Stimulated activated CD8-positive, alpha-beta memory T cell treated with anti-CD3 and anti-CD28 coated beads, Interleukin-15, amount 100 ng/mL, for 48 hours (primary cell): ENCODE data around the gene ELFN1.

Source experiments
- DNase-seq, 2 donors: peaks; one replicate each; pipeline ENCODE4 v3.0.0-alpha.2; 2020; ENCODE audit warnings: low read depth in 2 of 2

Gene ELFN1

DNA sequence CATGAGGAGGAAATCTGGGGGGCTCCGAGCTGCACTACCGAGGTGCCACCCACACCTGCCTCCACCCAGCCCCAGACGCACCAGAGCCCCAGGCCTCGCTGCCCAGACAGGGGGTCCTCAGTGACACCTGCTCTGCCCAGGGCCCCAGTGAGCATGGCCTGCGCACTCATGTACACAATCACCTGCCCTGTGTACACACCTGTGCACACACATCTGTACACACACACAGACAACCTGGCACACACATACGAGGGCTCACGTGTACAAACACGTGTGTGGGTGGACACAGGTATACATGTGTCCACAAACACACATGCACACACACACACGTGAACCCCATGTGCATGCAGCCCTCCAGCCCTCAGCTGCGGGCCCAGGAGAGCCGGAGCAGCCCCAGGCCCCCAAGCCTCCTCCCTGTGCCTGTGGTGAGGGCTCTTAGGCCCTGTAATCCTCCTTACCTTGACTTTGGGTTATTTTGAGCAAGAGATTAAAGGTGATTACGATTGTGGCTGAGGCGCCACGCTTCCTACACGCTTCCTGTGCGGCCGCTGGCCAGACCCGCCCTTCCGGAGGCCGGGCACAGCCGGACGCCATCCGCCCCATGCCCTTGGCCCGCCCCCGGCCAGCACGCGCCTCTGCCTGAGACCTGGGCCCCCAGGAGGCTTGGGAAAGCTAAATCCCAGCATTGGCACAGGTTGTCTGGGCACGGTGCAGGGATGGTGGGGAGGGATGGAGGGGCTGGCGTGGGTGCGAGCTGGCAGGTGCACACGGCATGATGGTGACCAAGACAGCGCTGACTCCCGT, 71.9 kb downstream of the ELFN1 start:
- no peak for DNase-seq

DNA sequence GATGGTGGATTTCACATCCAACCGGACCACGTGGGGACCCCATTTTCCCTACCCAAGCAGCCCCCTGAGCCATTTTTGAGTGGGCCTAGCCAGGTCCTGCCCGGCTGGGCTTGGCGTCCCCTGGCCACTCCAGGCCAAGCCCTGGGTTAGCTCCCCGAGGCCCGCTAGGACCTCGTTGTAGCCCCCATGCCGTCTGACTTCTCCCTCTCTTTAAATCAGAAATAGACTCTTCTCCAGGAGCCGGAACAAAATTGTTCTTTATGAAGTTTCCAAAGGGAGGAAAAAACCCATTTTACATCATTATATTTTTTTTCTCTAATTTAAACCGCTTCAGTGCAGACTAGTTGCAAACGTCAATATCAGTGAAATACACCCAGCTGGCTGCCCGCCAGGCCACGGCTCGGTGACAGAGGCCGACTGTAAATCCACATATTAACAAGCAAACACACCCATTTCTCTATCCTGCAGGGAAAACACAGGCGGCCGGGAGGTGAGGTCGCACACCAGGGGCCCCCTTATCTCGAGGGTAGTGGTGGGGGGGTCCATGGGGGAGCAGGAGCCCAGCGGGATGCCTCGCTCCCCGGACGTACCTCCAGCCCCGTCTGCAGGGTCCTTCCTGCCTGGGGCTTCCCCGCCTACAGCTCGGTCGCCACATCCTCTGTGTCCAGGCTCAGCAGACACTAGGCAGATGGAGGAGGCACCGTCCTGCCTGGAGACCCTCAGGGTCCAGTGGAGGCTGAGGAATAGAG, 72.7 kb downstream of the ELFN1 start:
- DNase-seq = no peak

DNA sequence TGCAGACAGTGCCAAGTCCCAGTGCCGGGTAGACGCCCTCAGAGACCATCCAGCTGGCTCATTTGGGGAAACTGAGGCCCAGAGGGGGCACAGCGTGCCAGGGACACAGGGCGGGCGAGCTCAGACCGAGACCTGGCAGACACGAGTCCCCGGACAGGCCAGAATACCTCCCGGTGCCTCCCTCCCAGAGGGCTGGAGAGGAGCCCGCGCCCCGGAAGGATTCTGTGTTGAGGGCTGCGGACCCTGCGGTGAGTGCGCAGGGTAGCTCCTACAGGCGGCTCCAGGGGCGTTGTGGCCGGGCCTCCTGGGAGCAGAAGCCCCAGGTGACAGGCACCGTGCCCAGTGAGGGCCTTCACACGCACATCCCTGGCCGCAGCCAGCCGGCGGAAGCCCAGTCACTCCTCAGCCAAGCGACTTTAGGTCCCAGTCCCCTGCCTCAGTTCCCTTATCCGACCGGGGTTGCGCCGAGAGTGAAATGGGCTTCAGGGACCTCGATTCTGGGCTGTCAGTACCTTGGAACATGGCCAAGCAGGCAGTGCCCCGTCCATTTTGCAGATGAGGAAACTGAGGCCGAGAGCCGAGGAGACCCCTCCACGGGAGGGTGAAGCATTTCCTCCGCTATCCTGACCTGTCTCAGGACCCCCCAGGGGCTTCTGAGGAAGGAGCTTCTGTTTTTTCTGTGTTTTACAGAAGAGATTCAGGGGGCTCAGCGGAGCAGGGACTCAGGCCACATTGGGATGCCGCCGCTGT, 73.6 kb downstream of the ELFN1 start:
- DNase-seq = no peak

DNA sequence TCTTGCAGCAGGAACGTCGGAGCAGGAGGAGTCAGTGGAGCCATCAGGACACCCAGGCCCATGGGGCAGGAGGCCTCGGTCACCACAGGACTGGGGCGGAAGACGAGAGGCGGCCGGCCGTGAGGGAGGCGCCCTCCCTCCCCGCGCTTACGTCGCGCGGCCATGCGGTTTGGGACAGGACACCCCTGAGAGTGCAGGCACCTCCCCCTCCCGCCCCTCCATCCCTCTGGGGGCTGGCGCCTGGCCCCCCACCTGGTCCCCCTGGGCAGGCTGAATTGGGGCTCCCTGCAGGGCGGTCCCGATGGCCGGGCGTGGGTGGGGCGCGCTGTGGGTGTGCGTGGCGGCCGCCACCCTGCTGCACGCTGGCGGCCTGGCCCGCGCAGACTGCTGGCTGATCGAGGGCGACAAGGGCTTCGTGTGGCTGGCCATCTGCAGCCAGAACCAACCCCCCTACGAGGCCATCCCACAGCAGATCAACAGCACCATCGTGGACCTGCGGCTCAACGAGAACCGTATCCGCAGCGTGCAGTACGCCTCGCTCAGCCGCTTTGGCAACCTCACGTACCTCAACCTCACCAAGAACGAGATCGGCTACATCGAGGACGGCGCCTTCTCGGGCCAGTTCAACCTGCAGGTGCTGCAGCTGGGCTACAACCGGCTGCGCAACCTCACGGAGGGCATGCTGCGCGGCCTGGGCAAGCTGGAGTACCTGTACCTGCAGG, 74.4 kb downstream of the ELFN1 start:
- DNase-seq = no peak

DNA sequence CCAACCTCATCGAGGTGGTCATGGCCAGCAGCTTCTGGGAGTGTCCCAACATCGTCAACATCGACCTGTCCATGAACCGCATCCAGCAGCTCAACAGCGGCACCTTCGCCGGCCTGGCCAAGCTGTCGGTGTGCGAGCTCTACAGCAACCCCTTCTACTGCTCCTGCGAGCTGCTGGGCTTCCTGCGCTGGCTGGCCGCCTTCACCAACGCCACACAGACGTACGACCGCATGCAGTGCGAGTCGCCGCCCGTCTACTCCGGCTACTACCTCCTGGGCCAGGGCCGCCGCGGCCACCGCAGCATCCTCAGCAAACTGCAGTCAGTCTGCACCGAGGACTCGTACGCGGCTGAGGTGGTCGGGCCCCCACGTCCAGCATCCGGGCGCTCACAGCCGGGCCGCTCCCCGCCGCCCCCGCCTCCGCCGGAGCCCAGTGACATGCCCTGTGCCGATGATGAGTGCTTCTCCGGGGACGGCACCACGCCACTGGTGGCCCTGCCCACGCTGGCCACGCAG, 75.0 kb downstream of the ELFN1 start:
- no peak for DNase-seq

DNA sequence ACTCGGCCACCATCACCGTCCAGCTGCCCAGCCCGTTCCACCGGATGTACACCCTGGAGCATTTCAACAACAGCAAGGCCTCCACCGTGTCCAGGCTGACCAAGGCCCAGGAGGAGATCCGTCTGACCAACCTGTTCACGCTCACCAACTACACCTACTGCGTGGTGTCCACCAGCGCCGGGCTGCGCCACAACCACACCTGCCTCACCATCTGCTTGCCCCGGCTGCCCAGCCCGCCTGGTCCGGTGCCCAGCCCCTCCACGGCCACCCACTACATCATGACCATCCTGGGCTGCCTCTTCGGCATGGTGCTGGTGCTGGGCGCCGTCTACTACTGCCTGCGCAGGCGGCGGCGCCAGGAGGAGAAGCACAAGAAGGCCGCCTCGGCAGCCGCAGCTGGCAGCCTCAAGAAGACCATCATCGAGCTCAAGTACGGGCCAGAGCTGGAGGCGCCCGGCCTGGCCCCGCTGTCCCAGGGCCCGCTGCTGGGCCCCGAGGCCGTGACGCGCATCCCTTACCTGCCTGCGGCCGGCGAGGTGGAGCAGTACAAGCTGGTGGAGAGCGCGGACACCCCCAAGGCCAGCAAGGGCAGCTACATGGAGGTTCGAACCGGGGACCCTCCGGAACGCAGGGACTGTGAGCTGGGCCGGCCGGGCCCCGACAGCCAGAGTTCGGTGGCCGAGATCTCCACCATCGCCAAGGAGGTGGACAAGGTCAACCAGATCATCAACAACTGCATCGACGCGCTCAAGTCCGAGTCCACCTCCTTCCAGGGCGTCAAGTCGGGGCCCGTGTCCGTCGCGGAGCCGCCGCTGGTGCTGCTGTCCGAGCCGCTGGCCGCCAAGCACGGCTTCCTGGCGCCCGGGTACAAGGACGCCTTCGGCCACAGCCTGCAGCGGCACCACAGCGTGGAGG, 75.8 kb downstream of the ELFN1 start:
- DNase-seq = no peak

DNA sequence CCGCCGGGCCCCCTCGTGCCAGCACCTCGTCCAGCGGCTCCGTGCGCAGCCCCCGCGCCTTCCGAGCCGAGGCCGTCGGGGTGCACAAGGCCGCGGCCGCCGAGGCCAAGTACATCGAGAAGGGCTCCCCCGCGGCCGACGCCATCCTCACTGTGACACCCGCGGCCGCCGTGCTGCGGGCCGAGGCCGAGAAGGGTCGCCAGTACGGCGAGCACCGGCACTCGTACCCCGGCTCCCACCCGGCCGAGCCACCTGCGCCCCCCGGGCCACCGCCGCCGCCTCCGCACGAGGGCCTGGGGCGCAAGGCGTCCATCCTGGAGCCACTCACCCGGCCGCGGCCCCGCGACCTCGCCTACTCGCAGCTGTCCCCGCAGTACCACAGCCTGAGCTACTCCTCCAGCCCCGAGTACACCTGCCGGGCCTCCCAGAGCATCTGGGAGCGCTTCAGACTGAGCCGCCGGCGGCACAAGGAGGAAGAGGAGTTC, 76.5 kb downstream of the ELFN1 start:
- DNase-seq = no peak

DNA sequence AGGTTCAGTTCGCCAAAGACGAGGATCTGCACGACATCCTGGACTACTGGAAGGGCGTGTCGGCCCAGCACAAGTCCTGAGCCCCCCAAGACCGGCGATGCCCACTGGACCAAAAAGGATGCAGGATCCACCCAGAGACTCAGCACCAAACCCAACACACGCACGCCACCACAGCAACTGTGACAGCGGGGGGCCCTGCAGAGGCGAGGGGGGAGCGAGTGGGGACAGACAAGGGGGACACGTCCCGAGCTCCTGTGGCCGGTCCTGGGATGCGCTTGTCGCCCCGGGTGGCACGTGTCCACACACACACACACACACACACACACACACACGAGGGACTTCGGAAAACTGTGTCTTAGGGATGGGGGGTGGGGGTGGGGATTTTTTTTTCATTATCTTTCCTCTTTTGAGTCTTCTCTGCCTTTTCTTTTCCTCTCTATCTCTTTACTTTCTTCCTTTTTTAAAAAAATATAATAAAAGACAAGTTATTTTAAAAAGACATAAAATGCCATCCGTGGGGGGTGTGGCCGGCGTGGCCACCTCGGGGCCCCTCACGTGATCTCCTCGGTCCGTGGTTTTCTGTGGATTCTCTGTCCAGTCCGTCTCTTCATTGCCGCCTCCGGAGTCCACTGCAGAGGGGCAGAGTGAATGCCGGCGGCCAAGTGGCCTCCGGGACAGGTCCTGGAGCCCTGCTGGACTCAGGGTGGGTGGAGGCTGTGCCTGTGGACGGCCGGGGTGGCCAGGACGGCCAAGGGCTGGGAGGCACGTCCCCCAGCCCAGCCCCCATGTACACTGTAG, 77.1 kb downstream of the ELFN1 start:
- DNase-seq = no peak

DNA sequence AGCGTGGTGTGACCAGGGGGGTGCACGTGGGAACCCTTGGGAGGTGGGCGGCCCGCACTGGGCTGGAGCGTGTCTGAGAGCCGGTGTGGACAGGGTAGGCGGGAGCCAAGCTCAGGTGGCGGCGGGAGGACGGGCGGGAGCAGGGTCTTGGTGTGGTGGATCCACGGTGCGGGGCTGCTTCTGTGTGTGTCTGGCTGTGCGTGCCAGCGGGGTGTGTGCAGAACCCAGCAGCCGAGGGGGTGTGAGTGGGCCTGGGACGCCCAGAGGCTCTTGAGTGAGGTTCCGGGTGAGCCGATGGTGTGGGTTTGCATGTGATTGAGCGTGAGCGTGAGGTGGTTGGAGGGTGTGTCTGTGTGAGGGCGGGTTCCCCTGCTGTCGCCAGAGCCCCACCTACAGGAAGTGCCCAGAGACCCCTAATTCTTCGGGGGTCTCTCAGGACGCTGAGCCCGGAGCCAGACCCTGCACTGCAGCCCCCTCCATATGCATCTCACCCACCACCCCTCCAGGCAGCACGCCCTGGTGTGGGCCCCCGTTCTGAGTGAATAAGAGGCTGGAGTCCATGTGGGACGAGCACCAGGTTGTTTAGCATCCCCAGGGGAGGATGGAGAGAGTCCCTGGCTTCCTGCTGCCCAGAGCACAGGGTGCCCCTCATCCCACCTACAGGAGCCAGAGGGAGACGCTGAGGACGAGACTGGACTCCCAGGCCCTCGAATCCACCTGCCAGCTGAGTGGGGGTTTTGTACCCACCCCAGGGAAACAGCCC, 78.2 kb downstream of the ELFN1 start:
- no peak for DNase-seq

DNA sequence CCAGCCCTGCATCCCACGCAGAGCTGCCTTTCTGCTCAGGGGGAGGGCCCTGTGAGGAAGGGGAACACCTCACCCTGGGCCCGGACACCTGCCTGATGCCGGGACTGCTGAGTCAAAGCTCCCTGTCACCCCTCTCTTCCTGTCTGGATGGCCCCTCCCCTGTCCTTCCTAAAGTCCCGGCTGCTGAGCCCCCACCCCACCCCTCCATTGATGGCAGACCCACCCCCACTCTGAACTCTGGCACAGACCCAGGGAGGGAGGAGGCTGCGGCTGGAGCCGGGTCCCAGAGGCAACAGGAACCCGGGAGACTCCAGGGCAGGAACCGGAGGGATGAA, 78.7 kb downstream of the ELFN1 start:
- no peak for DNase-seq

DNA sequence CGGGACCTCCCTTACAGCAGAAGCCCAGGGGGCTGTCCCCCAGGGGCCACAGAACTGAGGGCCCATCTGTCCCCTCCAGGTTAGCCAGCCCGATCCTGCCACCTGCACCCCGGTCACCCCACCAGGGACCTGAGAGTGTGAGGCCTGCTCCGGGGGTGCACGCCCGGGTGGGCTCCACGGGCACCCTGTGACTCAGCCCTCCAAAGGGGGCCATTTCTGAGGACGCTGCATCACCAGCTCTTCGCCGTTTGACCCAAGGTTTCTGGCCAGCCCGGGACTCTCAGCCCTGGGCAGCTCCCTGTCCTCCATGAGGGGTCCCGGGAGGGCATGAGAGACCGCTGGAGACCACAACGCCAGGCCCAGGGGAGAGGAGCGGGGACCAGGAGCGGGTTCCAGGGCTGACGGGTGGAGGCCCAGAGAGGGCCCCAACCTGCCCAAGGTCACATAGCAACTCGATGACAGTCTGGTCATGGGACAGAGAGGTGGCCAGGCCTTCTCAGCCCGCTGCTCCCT, 79.3 kb downstream of the ELFN1 start:
- DNase-seq = no peak

DNA sequence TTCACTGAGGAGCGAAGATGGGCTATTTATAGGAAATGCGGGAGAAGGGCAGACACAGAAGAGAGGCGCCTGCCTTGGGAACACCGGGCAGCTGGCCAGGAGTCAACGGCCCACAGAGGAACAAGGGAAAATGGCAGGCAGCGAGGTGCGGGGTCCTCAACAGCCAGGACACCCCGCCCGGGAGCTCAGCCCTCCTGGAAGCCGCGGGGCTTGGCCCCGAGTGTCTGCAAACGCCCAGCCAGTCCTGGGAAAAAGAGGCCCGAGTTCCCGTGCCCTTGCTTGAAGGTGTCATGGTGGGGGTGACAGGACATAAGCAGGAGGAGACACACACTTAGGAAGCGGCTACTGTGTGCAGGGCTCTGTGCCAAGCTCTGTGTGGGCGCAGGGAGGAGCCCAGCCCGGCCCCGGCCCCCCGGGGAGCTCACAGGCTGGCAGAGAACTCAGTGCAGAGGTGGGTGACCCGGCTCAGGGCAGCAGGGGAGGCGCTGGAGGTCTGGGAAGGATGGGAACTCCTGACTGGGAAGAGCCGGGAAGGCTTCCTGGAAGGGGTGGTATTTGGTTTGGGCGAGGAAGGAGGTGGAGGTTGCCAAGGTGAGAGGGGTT, 79.9 kb downstream of the ELFN1 start:
- DNase-seq = no peak

DNA sequence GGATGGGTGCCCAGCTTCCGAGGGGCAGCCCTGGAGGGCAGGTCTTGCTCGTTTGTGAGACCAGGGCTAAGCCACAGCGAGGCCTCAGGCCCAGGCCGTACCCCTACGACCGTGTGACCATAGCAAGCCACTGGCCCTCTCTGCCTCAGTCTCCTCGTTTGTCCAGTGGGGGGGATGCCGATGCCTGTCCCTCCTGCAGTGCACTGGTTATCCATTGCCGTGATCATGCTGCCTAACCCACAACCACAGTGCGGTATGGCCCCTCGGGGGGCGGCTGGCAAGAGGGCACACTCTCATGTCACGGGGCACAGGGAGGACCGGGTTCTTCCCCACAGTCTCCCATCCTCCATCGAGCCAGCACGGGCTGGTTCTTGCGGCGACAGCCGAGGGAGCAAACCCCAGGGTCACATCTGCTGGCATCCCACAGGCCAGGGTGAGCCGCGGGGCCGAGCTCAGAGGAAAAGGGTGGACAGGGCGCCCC, 80.5 kb downstream of the ELFN1 start:
- DNase-seq = no peak

DNA sequence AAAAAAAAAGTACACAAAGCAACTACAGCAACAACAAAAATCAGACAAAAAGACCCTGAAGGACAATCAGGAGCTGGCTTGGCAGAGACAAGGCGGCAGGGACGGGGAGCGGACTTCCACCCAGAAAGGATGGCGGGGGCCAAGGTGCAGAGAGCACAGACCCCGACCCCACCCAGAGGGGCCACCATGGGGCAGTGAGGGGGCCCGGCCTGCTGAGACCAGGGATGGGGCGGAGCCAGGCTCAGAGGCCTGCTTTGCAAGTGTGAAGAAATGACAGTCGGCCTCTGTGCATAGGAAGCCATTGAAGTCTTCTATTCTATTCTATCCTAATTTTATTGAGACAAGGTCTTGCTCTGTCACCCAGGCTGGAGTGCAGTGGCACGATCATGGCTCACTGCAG, 82.0 kb downstream of the ELFN1 start:
- no peak for DNase-seq

DNA sequence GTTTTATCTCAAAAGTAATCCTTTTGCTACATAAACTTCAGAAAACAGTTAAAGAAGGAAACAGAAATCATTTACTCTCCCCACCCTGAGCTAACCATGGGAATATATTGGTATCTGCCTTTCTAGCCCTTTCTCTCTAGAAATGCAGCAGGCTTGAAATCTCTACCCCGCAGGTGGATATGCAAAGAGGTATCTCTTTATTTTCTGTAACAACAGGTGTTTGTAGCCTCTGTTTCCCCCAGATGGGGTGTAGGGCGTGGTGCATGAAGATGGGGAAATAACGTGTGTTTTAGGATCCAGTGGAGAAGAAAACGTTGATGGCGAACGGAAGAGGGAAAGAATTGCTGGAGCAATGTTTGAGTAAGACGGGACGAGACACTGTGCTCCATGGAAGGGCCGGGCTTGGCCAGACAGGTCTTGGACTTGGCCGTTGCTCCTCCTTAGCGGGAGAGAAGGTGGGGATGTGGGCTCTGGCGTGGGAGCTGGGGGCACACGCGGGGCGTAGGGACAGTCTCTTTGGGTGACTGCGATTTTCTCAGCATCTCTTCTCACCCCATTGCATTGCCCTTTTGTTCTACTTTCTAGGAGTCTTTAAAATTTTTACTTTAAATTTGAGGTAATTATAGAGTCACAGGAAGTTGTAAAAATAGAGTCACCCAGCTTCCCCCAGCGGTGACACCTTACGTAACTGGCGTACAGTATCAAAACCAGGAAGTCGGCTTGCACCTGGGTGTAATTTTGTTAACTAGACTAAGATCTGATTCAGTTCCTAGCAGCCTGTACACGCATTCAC, 82.9 kb downstream of the ELFN1 start:
- no peak for DNase-seq

DNA sequence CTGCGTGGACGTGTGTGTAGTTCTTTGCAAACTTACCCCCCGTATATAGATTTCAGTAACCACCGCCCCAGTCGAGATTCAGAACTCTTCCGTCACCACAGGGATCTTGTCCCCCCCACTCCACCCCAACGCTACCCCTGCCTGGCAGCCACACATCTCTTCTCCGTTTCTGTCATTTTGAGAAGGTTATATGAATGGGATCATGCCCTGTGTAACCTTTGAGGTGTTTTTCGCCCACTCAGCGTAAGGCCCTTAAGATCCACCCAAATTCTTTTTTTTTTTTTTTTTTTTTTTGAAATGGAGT, 83.4 kb downstream of the ELFN1 start:
- DNase-seq = no peak

DNA sequence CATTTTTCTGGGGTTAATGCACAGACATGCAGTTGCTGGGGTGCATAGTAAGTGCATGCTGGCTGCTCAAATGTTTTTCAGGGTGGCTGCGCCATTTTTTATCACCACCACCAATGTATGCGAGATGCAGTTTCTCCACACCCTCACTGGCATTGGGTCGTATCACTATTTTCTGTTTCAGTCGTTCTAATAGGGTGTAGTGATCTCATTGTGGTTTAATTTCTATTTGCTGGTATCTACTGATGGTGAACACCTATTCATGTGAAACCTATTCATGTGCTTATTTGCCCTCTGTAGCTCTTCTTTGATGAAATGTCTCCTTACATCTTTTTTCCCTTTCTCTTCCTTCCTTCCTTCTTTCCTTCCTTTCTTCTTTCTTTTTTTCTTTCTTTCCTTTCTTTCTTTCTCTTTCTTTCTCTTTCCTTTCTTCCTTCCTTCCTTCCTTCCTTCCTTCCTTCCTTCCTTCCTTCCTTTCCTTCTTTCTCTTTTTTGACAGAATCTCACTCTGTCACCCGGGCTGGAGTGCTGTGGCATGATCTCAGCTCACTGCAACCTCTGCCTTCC, 84.3 kb downstream of the ELFN1 start:
- no peak for DNase-seq
